GM10266 (cell line): ENCODE data around the gene FBXO7.

ENCODE experiments used
- DNase-seq: peaks from one replicate; pipeline ENCODE4 v3.0.0; 2012; ENCODE audit errors: extremely low spot score
- CTCF ChIP-seq: IDR thresholded peaks from 2 replicates; pipeline ENCODE4 v1.5.1; 2012; ENCODE audit warnings: mild to moderate bottlenecking, low read depth; ENCODE audit not compliant: control insufficient read depth, insufficient read depth; ENCODE audit errors: missing control alignments

The FBXO7 gene

GRCh38 chr22:32462452-32462851 lies 12.2 kb upstream of the FBXO7 start:
- no peak for TF ChIP-seq CTCF
- no peak for DNase-seq

GRCh38 chr22:32465661-32466060 lies 8.9 kb upstream of the FBXO7 start:
- no peak for TF ChIP-seq CTCF
- DNase-seq, result no peak

- TF ChIP-seq CTCF, result no peak
- DNase-seq, result no peak
Measured at GRCh38 chr22:32466496-32466895, 8.1 kb upstream of the FBXO7 start.

GRCh38 chr22:32469799-32470212 lies 4.8 kb upstream of the FBXO7 start:
- no peak for DNase-seq
- no peak for TF ChIP-seq CTCF

GRCh38 chr22:32473388-32473952 lies 1.1 kb upstream of the FBXO7 start:
- DNase-seq, result peak; percentile 65
- TF ChIP-seq CTCF, result peak; percentile 66

- peak; percentile 25 for DNase-seq
- TF ChIP-seq CTCF, result no peak
Measured at GRCh38 chr22:32475468-32476010, 928 bp downstream of the FBXO7 start.

- peak; percentile 29 for DNase-seq
- TF ChIP-seq CTCF, result no peak
Measured at GRCh38 chr22:32476281-32477195, 1.9 kb downstream of the FBXO7 start.
